Measurements from ENCODE around the gene SLC6A6. TPM values are rescaled to one million over a fixed set of nuclear protein-coding genes. Genes with fewer than 3 reads are reported as not detected.

Gene SLC6A6
- total RNA-seq, 1 donor from 2014 or later: 3.8 TPM

DNA sequence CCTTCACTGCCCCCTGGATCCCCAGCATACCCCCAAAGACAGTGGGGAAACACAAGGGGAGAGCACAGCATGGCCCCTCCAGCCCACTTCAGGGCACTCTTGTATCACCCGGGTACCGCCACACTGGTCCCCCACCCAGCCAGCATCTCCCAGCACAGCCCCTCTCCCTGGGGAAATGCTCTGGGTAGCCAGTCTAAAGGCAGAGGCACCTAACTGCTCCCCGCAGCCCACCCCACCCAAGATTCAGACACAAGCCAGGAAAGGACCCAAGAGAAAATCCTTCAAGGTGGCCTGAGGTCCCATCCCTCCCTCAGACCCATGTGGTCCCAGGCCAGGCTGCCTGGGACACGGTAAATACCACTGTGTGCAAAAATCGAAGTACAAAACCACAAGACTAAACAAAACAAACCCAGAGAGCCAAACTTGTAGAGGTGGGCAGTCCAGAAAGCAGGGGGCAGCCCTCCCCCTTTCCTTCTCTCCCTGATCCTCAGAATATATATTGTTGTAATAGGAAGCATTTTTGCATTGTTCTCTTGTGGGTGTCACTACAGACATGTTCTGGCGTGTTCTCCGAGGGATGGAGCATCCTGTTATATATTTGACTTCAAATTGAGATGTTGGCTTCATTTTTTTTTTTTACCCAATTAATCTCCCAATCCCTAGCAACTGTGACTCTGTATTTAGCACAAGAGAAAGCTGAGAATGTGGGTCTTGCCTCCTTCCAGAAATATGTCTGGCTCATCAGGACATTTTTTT is 86.1 kb downstream of the SLC6A6 start:
- H3K4me3 ChIP-seq (ENCODE audit: low read depth, low read length): no peak overlapping the region
- TF ChIP-seq CTCF (IDR thresholded peaks at IDR 0.05; ENCODE audit: insufficient read depth, low read length, poor library complexity, severe bottlenecking): no peak
- peaks cover 4% of the 10 kb centered on the region for H3K36me3 ChIP-seq (ENCODE audit: control insufficient read depth, insufficient read depth, low read length)
- H3K27me3 ChIP-seq (ENCODE audit: control insufficient read depth, insufficient read depth, low read length): no peaks in the 10 kb centered on the region
- no peak for DNase-seq (ENCODE audit: low read depth)

GRCh38 chr3:14489641-14490040 is 87.2 kb downstream of the SLC6A6 start:
- no peak overlapping the region for H3K4me3 ChIP-seq (ENCODE audit: low read depth, low read length)
- H3K36me3 ChIP-seq (ENCODE audit: control insufficient read depth, insufficient read depth, low read length): peaks cover 4% of the 10 kb centered on the region
- TF ChIP-seq CTCF (IDR thresholded peaks at IDR 0.05; ENCODE audit: insufficient read depth, low read length, poor library complexity, severe bottlenecking): no peak
- no peak for DNase-seq (ENCODE audit: low read depth)
- no peaks in the 10 kb centered on the region for H3K27me3 ChIP-seq (ENCODE audit: control insufficient read depth, insufficient read depth, low read length)

- no peaks in the 10 kb centered on the region for H3K27me3 ChIP-seq (ENCODE audit: control insufficient read depth, insufficient read depth, low read length)
- no peak for DNase-seq (ENCODE audit: low read depth)
- peaks cover 4% of the 10 kb centered on the region for H3K36me3 ChIP-seq (ENCODE audit: control insufficient read depth, insufficient read depth, low read length)
- H3K4me3 ChIP-seq (ENCODE audit: low read depth, low read length): no peak overlapping the region
- no peak for TF ChIP-seq CTCF (IDR thresholded peaks at IDR 0.05; ENCODE audit: insufficient read depth, low read length, poor library complexity, severe bottlenecking)
Measured at GRCh38 chr3:14490255-14490654, 87.8 kb downstream of the SLC6A6 start.

GRCh38 chr3:14490831-14491230 is 88.4 kb downstream of the SLC6A6 start:
- no peak for DNase-seq (ENCODE audit: low read depth)
- no peak overlapping the region for H3K4me3 ChIP-seq (ENCODE audit: low read depth, low read length)
- no peak for TF ChIP-seq CTCF (IDR thresholded peaks at IDR 0.05; ENCODE audit: insufficient read depth, low read length, poor library complexity, severe bottlenecking)
- H3K27me3 ChIP-seq (ENCODE audit: control insufficient read depth, insufficient read depth, low read length): no peaks in the 10 kb centered on the region
- H3K36me3 ChIP-seq (ENCODE audit: control insufficient read depth, insufficient read depth, low read length): peaks cover 2% of the 10 kb centered on the region

- no peak for DNase-seq (ENCODE audit: low read depth)
- peaks cover 2% of the 10 kb centered on the region for H3K36me3 ChIP-seq (ENCODE audit: control insufficient read depth, insufficient read depth, low read length)
- no peak overlapping the region for H3K4me3 ChIP-seq (ENCODE audit: low read depth, low read length)
- no peak for TF ChIP-seq CTCF (IDR thresholded peaks at IDR 0.05; ENCODE audit: insufficient read depth, low read length, poor library complexity, severe bottlenecking)
- H3K27me3 ChIP-seq (ENCODE audit: control insufficient read depth, insufficient read depth, low read length): no peaks in the 10 kb centered on the region
Measured at GRCh38 chr3:14491396-14492190, 89.2 kb downstream of the SLC6A6 start.
